Testis (tissue), 2 donors: Measurements from ENCODE around the gene PLCL2.

Experiments
- POLR2A ChIP-seq: fragments of 450-650 bp; IDR thresholded peaks from one replicate; pipeline ENCODE4 v1.6.1; 2017; ENCODE audit warnings: antibody characterized with exemption, mild to moderate bottlenecking, moderate library complexity
- TF ChIP-seq, protein P1 (sequence below), 3 experiments: fragments of 450-650 bp in 2 of 3; fragments of 200-600 bp in 1 of 3; sonication (generic) in 1 of 3; IDR thresholded peaks; one replicate each; pipeline ENCODE4 v1.5.1; 2016 to 2019; ENCODE audit warnings: antibody characterized with exemption in 3 of 3, mild to moderate bottlenecking in 2 of 3, moderate library complexity in 1 of 3

DNA sequence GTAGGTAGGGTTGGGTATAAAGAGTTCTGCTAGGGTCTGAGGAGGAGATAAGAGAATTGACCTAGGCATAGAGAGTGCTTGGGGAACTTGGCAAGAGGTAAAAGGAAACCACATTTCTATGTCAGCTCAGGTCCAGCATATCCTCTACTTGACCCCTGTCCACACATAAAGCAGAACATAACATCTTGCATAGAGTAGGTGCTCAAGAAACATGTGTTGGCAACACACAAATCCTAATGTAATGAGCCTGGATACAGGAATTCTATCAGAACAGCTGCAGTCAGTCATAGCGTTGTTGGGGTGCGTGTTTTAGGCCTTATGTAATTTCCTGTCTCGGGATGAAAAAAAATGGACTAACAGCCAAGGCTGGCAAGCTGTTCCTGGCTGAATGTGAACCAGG lies 35.0 kb upstream of the PLCL2 start:
- TF ChIP-seq, protein P1, sequence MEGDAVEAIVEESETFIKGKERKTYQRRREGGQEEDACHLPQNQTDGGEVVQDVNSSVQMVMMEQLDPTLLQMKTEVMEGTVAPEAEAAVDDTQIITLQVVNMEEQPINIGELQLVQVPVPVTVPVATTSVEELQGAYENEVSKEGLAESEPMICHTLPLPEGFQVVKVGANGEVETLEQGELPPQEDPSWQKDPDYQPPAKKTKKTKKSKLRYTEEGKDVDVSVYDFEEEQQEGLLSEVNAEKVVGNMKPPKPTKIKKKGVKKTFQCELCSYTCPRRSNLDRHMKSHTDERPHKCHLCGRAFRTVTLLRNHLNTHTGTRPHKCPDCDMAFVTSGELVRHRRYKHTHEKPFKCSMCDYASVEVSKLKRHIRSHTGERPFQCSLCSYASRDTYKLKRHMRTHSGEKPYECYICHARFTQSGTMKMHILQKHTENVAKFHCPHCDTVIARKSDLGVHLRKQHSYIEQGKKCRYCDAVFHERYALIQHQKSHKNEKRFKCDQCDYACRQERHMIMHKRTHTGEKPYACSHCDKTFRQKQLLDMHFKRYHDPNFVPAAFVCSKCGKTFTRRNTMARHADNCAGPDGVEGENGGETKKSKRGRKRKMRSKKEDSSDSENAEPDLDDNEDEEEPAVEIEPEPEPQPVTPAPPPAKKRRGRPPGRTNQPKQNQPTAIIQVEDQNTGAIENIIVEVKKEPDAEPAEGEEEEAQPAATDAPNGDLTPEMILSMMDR (IDR thresholded peaks at IDR 0.05), result no peak
- TF ChIP-seq POLR2A, result no peak
